KMS-11 (cell line): ENCODE measurements around the gene MOV10L1.

ENCODE experiments used
- H2AFZ ChIP-seq: fragments of 200-600 bp; sonication (generic); 2 replicates; pipeline ENCODE4 v1.6.1; 2016; ENCODE audit warnings: antibody characterized with exemption, mixed run types, low read depth
- H3K27ac ChIP-seq: fragments of 200-600 bp; sonication (generic); 2 replicates; pipeline ENCODE4 v1.6.1; 2016; ENCODE audit warnings: mild to moderate bottlenecking, mixed run types
- H3K27me3 ChIP-seq: fragments of 200-600 bp; sonication (generic); 2 replicates; pipeline ENCODE4 v1.6.1; 2017; ENCODE audit warnings: mild to moderate bottlenecking, low read depth, mixed run types, moderate library complexity; ENCODE audit not compliant: insufficient read depth
- H3K36me3 ChIP-seq: fragments of 200-600 bp; sonication (generic); 2 replicates; pipeline ENCODE4 v1.6.1; 2017; ENCODE audit warnings: mild to moderate bottlenecking, mixed run types; ENCODE audit not compliant: insufficient read depth
- H3K4me1 ChIP-seq: fragments of 200-600 bp; sonication (generic); 2 replicates; pipeline ENCODE4 v1.6.1; 2016; ENCODE audit warnings: mild to moderate bottlenecking, low read depth, mixed run types; ENCODE audit not compliant: poor library complexity, severe bottlenecking
- H3K4me2 ChIP-seq: fragments of 200-600 bp; sonication (generic); 2 replicates; pipeline ENCODE4 v1.7.0; 2016; ENCODE audit warnings: mild to moderate bottlenecking, mixed run types
- H3K4me3 ChIP-seq: fragments of 200-600 bp; sonication (generic); IDR thresholded peaks from 2 replicates; pipeline ENCODE4 v1.6.1; 2017; ENCODE audit warnings: low read depth, low read length, mixed read lengths; ENCODE audit not compliant: insufficient read depth
- H3K79me2 ChIP-seq: fragments of 200-600 bp; sonication (generic); 2 replicates; pipeline ENCODE4 v1.6.1; 2016; ENCODE audit warnings: low read depth, mixed run types; ENCODE audit not compliant: insufficient read depth
- H3K9ac ChIP-seq: fragments of 200-600 bp; sonication (generic); 2 replicates; pipeline ENCODE4 v1.6.1; 2016; ENCODE audit warnings: mild to moderate bottlenecking, mixed run types
- H4K20me1 ChIP-seq: fragments of 200-600 bp; sonication (generic); 2 replicates; pipeline ENCODE4 v1.6.1; 2016; ENCODE audit warnings: mild to moderate bottlenecking, mixed run types; ENCODE audit not compliant: insufficient read depth
- CTCF ChIP-seq: fragments of 200-600 bp; sonication (generic); conservative IDR thresholded peaks from 2 replicates; pipeline ENCODE4 v1.6.1; 2017; ENCODE audit warnings: low read depth, mild to moderate bottlenecking, antibody characterized with exemption, low read length, moderate library complexity, mixed read lengths

The MOV10L1 gene

GRCh38 chr22:50119768-50120251 is 30.0 kb downstream of the MOV10L1 start:
- H2AFZ ChIP-seq: no peak overlapping the region
- H3K27ac ChIP-seq: no peak overlapping the region
- H3K4me2 ChIP-seq: no peak overlapping the region
- no peak overlapping the region for H3K9ac ChIP-seq
- H3K27me3 ChIP-seq: no peaks in the 10 kb centered on the region
- H3K4me1 ChIP-seq: no peaks in the 10 kb centered on the region
- TF ChIP-seq CTCF: no peak
- no peaks in the 10 kb centered on the region for H4K20me1 ChIP-seq
- H3K4me3 ChIP-seq: no peak overlapping the region
- no peaks in the 10 kb centered on the region for H3K36me3 ChIP-seq
- no peaks in the 10 kb centered on the region for H3K79me2 ChIP-seq

GRCh38 chr22:50121202-50121740 is 31.5 kb downstream of the MOV10L1 start:
- H2AFZ ChIP-seq: no peak overlapping the region
- H4K20me1 ChIP-seq: no peaks in the 10 kb centered on the region
- no peak overlapping the region for H3K27ac ChIP-seq
- no peak overlapping the region for H3K4me3 ChIP-seq
- H3K4me2 ChIP-seq: no peak overlapping the region
- no peaks in the 10 kb centered on the region for H3K27me3 ChIP-seq
- no peak overlapping the region for H3K9ac ChIP-seq
- H3K4me1 ChIP-seq: no peaks in the 10 kb centered on the region
- no peaks in the 10 kb centered on the region for H3K79me2 ChIP-seq
- TF ChIP-seq CTCF: no peak
- no peaks in the 10 kb centered on the region for H3K36me3 ChIP-seq

- Histone ChIP-seq H3K79me2 (no peaks in the 10 kb centered on the region), H3K27me3 (no peaks in the 10 kb centered on the region), H3K4me3 (no peak overlapping the region), H4K20me1 (no peaks in the 10 kb centered on the region), H3K9ac (no peak overlapping the region), H2AFZ (no peak overlapping the region), H3K4me1 (no peaks in the 10 kb centered on the region), H3K4me2 (no peak overlapping the region), H3K36me3 (no peaks in the 10 kb centered on the region), H3K27ac (no peak overlapping the region)
- no peak for TF ChIP-seq CTCF
These were observed 33.3 kb downstream of the MOV10L1 start for GRCh38 chr22:50123119-50123518.

GRCh38 chr22:50125029-50125428 is 35.2 kb downstream of the MOV10L1 start:
- Histone ChIP-seq H3K4me1 (no peaks in the 10 kb centered on the region), H3K27me3 (no peaks in the 10 kb centered on the region), H4K20me1 (no peaks in the 10 kb centered on the region)

More at GRCh38 chr22:50125029-50125428, 35.2 kb downstream of the MOV10L1 start:
- H3K27ac ChIP-seq: no peak overlapping the region
- no peak for TF ChIP-seq CTCF
- no peak overlapping the region for H3K4me3 ChIP-seq
- no peak overlapping the region for H3K4me2 ChIP-seq
- H3K9ac ChIP-seq: no peak overlapping the region
- no peaks in the 10 kb centered on the region for H3K36me3 ChIP-seq
- no peaks in the 10 kb centered on the region for H3K79me2 ChIP-seq
- H2AFZ ChIP-seq: no peak overlapping the region
